Thoracic aorta (tissue), 2 donors: Measurements from ENCODE around the gene CNFN. TPM values are rescaled to one million over a fixed set of nuclear protein-coding genes. Genes with fewer than 3 reads are reported as not detected.

Experiments used
- ATAC-seq: fragments of 150-250 bp; one replicate; pipeline ENCODE4 v1.8.0; 2017; ENCODE audit warnings: low read depth; ENCODE audit not compliant: insufficient number of reproducible peaks, low FRiP score
- DNase-seq: peaks from one replicate; pipeline ENCODE4 v3.0.0-alpha.2; 2020; ENCODE audit warnings: low spot score
- H3K27ac ChIP-seq, 2 donors: fragments of 200-600 bp; sonication (generic); 1 replicate in 1 of 2; 2 replicates in 1 of 2; pipeline ENCODE4 v1.5.1; 2016; ENCODE audit warnings: mild to moderate bottlenecking in 2 of 2, moderate library complexity in 2 of 2
- H3K27me3 ChIP-seq: fragments of 200-600 bp; sonication (generic); replicated peaks from 2 replicates; pipeline ENCODE4 v1.6.0; 2016; ENCODE audit warnings: mild to moderate bottlenecking; ENCODE audit not compliant: insufficient read depth
- H3K36me3 ChIP-seq: fragments of 200-600 bp; sonication (generic); one replicate; pipeline ENCODE4 v1.5.1; 2016
- H3K4me1 ChIP-seq, 2 donors: fragments of 200-600 bp; sonication (generic); 1 replicate in 1 of 2; 2 replicates in 1 of 2; pipeline versions ENCODE4 v1.5.1 to v1.6.0; 2016; ENCODE audit warnings: low read depth in 2 of 2, mild to moderate bottlenecking in 1 of 2; ENCODE audit not compliant: control insufficient read depth in 1 of 2
- H3K4me3 ChIP-seq: fragments of 200-600 bp; sonication (generic); 2 replicates; pipeline ENCODE4 v1.5.1; 2016; ENCODE audit warnings: mild to moderate bottlenecking
- H3K9me3 ChIP-seq: fragments of 200-600 bp; sonication (generic); 2 replicates; pipeline ENCODE4 v1.5.1; 2016
- total RNA-seq, 2 donors: library from RNA; depleted of rRNA; stranded (reverse); fragments of >200 nt; gene quantifications; one replicate each; pipeline versions ENCODE4 v1.1.0 to v1.2.3, GENCODE V29; 2016
- TF ChIP-seq, protein P1 (sequence below): fragments of 200-600 bp; sonication (generic); IDR thresholded peaks from one replicate; pipeline ENCODE4 v1.5.1; 2019; ENCODE audit warnings: antibody characterized with exemption

Gene CNFN
- total RNA-seq, 2 donors from 2014 or later, result not detected

DNA sequence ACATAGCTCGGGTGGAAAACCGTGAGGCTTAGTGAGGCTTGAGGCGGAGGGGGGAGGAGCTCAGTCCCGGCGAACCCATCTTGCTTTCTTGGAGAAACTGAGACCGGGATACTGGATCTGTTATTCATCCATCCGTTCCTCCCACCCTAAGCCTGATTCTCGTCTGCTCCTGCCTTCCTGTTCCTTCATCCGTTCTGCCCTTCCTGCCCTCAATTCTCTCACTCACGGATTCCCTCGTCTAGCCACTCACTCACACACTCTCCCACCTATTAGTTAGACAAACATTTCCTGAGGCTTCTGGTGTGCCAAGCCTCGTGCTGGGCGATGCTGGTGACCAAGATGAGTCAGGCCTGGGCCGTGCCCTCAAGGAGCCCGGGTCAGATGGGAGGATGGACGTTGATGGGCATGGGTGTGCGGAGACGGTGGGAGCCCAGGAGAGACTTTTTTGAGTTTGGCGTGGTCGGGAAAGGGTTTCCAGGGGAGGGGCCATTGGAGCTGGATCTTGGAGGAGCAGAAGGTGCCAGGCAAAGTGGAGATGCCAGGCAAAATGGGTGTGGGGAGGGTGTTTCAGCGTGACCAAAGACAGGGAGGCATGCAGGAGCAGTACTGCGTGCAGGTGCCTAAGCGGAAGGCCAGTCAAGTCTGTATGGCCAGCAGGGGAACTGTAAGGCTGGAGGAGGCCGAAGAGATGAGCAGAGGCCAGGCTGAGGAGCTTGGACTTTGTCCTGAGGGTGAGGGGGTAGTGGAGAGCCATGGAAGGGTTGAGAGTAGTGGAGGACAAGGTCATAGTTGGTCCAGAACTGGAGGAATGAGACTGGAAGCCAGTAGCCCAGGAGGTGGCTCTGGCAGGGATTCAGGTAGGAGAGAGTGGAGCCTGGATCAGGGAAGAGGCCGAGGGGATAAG, 7.4 kb upstream of the CNFN start:
- Histone ChIP-seq H3K27ac (peak overlapping the region; percentile 78 to 79), H3K4me3 (peak overlapping the region; percentile 71), H3K9me3 (no peaks in the 10 kb centered on the region), H3K27me3 (no peaks in the 10 kb centered on the region), H3K36me3 (no peaks in the 10 kb centered on the region), H3K4me1 (peaks cover 8 to 21% of the 10 kb centered on the region in 2 donors)
- TF ChIP-seq, protein P1, sequence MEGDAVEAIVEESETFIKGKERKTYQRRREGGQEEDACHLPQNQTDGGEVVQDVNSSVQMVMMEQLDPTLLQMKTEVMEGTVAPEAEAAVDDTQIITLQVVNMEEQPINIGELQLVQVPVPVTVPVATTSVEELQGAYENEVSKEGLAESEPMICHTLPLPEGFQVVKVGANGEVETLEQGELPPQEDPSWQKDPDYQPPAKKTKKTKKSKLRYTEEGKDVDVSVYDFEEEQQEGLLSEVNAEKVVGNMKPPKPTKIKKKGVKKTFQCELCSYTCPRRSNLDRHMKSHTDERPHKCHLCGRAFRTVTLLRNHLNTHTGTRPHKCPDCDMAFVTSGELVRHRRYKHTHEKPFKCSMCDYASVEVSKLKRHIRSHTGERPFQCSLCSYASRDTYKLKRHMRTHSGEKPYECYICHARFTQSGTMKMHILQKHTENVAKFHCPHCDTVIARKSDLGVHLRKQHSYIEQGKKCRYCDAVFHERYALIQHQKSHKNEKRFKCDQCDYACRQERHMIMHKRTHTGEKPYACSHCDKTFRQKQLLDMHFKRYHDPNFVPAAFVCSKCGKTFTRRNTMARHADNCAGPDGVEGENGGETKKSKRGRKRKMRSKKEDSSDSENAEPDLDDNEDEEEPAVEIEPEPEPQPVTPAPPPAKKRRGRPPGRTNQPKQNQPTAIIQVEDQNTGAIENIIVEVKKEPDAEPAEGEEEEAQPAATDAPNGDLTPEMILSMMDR, result no peak
- DNase-seq, result no peak
- ATAC-seq, result no peak

DNA sequence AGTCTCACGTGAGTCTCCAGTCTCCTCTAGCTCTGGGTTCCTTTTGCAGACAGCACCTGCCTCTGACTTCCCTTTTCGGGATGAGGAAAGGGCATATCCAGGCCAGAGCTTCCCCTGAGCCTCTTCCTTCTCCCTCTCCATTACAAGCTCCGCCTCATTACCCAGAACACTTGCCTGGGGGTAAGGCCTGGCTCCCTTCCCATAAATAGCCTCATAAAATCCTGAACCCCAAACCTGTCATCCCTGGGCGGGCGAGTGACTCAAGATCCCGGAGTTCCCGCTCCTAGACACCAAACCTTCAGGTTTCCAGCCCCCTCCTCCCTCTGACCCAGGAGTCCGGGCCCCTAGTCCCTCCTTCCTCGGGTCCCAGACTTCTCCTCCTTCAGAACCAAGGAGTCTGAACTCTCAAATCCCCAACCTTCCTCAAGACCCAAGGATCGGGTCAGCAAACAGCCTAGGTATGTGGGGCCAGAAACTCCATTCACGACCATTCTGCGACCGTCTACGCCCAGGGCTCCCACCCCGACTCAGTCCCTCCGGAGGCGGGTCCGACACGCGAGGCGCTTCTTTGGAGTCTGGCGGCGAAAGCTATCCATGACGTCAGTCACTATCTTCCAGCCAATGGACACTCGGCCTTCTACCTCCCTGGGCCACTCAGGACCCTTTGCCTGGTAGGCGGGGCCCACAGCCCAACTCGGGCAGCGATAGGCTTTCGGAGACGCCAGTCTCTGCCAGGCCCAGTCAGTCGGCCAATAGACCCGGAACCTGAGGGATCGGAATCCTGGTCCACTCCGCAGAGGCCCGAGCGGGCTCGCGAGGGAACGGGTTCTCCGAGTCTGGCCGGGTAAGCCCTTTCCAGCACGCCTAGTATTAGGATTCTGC, 6.5 kb upstream of the CNFN start:
- ATAC-seq (peak; percentile 99), DNase-seq (peak; percentile 87)
- H3K27ac ChIP-seq, result peak overlapping the region; percentile 78 to 79
- TF ChIP-seq, protein P1, result no peak
- H3K9me3 ChIP-seq, result no peaks in the 10 kb centered on the region
- peaks cover 8 to 14% of the 10 kb centered on the region in 2 donors for H3K4me1 ChIP-seq
- H3K36me3 ChIP-seq, result no peaks in the 10 kb centered on the region
- H3K4me3 ChIP-seq, result peak overlapping the region; percentile 71
- H3K27me3 ChIP-seq, result no peaks in the 10 kb centered on the region

DNA sequence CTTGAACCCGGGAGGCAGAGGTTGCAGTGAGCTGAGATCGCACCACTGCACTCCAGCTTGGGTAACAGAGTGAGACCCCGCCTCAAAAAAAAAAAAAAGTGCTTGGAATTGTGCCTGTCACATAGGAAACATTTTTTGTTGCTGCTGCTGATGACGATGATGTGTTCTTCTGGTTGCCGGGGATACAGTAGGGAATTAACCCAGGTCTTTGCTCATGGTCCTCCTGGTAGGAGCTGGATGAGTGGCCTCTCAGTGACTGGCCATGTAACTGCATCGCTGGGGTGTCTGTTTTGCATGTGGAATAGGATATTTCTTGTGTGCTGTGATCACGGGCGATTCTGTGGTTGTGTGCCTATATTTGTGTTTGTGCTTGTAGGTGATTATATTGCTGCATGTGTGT, 4.7 kb upstream of the CNFN start:
- H3K4me1 ChIP-seq, result peaks cover 5 to 8% of the 10 kb centered on the region in 2 donors
- H3K4me3 ChIP-seq, result no peak overlapping the region
- ATAC-seq, result no peak
- no peaks in the 10 kb centered on the region for H3K9me3 ChIP-seq
- no peaks in the 10 kb centered on the region for H3K36me3 ChIP-seq
- DNase-seq, result no peak
- no peaks in the 10 kb centered on the region for H3K27me3 ChIP-seq
- no peak overlapping the region for H3K27ac ChIP-seq
- TF ChIP-seq, protein P1, result no peak

DNA sequence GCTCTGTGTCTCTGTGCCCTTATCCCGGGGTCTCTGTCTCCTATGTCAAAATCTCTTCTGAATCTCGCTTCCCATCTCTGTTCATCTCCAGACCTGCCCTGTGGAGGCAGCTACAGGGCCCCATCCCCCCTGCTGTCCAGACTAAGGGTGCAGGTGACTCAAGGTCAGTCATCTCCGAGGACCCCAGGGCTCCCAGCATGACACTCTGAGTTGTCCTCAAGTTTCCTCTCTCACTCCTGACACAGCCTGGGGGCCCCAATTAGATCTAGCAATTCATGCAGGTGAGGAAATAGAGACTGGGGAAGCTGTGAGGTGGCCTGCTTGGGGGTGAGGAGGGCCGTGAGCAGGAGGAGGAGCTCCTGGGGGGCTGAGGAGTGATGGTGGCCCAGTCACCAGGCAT, 2.1 kb upstream of the CNFN start:
- DNase-seq (no peak), ATAC-seq (no peak)
- Histone ChIP-seq H3K4me1 (peaks cover 2% of the 10 kb centered on the region in 2 donors), H3K27me3 (peaks cover 6% of the 10 kb centered on the region), H3K9me3 (no peaks in the 10 kb centered on the region), H3K27ac (no peak overlapping the region), H3K4me3 (no peak overlapping the region), H3K36me3 (no peaks in the 10 kb centered on the region)
- TF ChIP-seq, protein P1, result no peak
